GM18498 (cell line): ENCODE data around the gene MYL9.

Source experiments
- ATAC-seq: cut with Tn5 transposase; IDR thresholded peaks from one replicate; pipeline ENCODE4 v1.9.1; 2021; ENCODE audit warnings: mild to moderate bottlenecking, moderate library complexity; ENCODE audit not compliant: unreplicated experiment

Gene MYL9

DNA sequence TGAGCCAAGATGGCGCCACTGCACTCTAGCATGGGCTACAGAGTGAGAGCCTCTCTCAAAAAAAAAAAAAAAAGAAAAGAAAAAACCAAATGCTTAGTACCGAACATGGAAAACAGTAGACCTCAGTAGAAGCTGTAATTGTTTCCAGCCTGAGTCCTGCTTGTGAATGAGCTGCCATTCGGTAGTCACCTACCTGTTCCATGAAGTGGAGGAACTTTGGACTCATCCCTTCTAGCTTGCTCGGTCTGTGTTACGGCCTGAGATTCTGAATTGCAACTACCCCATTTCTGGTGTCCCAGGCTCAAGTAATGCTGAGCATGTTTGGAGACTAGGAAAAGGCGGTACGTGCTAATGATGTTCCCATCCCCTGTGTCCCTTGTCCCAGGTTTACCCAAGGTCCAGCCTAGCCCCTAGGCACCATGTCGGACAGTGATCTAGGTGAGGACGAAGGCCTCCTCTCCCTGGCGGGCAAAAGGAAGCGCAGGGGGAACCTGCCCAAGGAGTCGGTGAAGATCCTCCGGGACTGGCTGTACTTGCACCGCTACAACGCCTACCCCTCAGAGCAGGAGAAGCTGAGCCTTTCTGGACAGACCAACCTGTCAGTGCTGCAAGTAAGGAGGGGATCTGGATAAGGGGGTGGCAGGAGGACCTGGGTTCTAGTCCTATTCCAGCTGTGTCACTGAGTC is 37.2 kb downstream of the MYL9 start:
- no peak for ATAC-seq

GRCh38 chr20:36579996-36580545 is 38.8 kb downstream of the MYL9 start:
- no peak for ATAC-seq

GRCh38 chr20:36582322-36582721 is 41.0 kb downstream of the MYL9 start:
- no peak for ATAC-seq

DNA sequence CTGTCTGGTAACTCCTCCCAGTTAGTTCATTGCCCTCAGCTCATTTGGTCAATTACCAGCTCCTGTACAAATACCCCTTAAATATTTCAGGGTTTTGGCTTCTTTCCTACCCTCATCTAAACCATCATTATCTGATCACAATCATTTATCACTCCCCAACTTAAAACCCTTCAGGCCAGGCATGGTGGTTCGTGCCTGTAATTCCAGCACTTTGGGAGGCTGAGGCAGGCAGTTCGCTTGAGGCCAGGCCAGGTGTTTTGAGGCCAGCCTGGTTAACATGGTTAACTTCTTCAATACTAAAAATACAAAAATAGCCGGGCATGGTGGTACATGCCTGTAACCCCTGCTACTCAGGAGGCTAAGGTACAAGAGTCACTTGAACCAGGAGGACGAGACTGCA is 41.5 kb downstream of the MYL9 start:
- no peak for ATAC-seq

GRCh38 chr20:36584018-36584481 is 42.7 kb downstream of the MYL9 start:
- no peak for ATAC-seq

DNA sequence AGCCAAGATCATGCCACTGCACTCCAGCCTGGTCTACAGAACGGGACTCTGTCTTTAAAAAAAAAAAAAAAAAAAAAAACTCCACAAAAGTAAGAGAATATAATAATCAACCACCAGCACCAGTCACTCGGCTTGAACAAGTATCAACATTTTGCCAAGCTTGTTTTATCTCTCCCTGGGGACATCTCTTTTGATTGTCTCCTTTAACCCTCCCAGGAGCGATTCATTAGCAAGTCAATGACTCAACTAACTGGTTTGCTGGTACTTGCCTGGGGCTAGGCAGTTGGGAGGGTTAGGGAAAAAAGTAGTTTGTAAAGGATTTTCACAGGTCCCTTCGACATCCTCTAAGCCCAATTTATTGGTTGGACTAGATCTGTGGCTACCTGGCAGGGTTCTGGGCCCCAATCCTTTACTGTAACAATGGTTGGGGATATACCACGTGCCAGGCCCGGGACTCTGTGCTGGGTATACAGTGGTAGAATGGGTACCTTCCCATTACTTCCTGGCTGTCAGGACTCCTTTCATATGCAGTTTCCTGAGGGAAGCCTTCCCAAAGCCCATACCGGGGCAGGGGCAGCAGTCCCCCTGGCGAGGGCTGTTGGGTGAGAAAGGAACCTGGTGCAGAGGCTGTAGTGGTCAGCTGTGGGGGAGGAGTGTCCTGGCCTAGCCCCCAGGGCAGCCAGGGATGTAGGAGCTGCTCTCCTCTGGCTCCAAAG is 44.2 kb downstream of the MYL9 start:
- no peak for ATAC-seq

DNA sequence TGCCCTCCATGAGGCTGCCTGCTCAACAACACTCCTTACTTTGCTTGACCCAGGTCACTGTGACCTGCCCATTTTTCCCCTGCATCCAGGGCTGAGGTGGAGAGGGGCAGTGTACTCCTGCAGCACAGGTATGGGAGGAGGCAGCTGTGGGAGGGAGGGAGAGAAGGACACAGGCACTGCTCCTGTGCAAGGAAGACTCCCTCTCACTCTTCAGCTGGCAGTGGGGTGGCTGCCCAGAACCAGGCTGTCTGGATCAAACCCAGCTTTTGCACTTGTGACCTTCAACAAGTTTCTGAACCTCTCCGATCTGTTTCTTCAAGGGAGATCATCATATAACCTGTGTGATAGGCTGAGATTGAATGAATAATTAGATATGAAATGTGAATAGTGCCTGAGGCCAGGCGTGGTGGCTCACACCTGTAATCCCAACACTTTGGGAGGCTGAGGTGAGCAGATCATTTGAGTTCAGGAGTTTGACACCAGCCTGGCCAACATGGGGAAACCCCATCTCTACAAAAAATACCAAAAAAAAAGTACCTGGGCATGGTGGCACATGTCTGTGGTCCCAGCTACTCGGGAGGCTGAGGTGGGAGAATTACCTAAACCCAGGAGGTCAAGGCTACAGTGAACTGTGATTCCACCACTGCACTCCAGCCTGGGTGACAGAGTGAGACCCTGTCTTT is 46.2 kb downstream of the MYL9 start:
- ATAC-seq: no peak

DNA sequence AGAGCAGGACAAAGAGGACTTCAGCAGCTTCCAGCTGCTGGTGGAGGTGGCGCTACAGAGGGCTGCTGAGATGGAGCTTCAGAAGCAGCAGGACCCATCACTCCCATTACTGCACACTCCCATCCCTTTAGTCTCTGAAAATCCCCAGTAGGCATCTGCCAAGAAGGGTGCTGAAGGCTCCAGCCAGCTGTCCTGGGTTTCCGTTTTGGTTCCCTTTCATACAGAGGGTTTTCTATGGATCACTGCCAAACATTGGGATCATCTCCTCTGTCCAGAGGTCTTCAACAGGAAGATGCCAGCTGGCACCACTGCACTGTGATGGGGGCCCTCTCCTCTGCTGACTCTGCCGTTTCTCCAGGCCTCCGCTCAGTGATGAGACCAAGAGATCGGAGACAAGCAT is 50.0 kb downstream of the MYL9 start:
- no peak for ATAC-seq

- no peak for ATAC-seq
Observed at GRCh38 chr20:36591854-36592641, 50.7 kb downstream of the MYL9 start.

DNA sequence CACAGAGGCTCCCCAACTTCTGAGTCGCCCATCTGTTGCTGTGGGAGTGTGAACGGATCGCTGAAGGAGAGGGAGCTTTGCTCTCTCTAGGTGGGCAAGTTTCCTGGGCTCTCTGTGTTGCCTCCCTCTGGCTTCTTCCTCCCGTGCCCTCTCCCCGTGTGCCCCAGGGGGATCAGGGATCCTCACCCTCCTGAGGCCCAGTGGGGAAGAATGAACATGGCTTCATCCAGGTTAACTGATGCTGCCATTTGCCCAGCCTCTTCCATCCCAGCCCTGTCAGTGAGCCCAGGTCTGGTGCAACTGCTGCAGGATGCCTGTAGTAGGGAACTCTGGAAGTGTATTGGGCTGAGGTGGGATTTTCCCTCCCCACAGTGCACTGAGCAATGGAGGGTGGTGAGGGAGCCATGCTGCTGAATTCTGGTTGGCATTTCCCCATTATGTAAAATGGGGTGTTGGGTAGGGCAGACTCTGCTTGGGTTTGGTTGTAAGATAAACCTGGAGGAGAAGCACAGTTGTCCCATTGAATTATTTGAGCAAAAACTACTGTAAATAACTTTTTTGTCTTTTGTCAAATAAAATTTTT is 52.1 kb downstream of the MYL9 start:
- no peak for ATAC-seq

DNA sequence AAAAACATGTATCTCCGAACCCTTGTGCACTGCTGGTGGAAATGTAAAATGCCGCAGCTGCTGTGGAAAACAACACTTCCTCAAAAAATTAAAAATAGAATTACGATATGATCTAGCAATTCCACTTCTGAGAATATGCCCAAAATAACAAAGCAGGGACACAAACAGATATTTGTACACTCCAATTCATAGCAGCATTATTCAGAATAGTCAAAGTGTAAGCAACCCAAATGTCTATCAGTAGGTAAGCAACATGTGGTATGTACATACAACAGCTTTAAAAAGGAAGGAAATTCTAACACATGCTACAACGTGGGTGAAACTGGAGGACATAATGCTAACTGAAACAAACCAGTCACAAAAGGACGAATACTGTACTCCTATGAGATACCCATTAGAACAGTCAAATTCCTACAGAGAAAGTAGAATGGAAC is 58.6 kb downstream of the MYL9 start:
- no peak for ATAC-seq
